Measurements from ENCODE around the gene CERS6.

The CERS6 gene

DNA sequence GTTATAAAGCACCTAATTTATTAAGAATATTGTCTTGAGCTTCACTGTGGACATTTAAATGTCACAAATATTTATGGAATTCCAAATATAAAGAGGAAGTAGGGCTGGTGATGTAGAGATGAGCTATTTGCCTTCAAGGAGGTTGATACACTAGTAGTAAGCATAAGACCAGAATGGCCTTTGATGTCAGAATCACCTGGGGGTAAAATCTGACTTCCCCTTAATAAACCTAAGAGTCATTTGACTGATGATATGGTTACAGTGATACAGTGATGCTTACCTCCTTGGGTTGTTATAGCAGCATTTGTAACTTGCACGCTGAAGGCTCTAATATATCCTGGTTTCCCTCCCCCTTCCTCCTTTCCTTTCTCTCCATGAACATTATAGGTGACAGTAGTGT, 143.7 kb downstream of the CERS6 start:
- DNase-seq: no peak

- DNase-seq: no peak
These were observed 144.9 kb downstream of the CERS6 start for GRCh38 chr2:168600949-168601348.

DNA sequence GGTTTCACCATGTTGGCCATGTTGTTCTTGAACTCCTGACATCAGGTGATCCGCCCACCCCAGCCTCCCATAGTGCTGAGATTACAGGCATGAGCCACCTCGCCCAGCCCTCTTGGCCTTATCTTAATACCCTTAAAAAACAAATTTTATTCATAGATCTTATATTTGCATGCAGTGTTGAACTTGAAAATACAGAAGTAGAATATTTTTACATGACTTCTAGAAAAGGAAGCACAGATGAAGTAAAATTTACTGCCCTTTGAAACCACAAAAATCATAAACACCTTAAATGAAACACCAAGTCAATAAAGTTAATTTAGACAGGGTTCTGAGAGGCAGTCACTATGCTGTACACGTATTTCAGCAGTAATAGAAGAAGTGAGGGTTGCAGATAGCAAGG, 145.7 kb downstream of the CERS6 start:
- no peak for DNase-seq

DNA sequence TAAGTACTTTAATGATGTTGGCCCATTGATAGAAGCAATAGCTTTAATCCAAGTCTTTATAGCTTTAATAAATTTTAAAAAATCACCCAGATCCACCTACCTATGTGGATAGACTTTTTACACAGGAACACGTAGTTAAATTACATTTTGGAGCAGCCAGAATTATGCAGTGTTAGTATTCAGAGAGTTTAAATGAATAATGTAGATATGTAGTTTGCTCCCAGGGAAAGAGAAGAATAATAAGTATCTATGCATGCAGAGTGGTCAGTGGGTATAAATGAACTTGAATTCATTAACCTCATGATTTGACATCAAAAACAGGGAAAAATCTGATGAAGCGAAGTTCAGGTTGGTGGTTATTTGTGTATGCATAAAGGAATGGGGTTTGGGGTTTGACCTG, 146.3 kb downstream of the CERS6 start:
- DNase-seq: no peak

- DNase-seq: no peak
These were observed 146.9 kb downstream of the CERS6 start for GRCh38 chr2:168602846-168603401.

DNA sequence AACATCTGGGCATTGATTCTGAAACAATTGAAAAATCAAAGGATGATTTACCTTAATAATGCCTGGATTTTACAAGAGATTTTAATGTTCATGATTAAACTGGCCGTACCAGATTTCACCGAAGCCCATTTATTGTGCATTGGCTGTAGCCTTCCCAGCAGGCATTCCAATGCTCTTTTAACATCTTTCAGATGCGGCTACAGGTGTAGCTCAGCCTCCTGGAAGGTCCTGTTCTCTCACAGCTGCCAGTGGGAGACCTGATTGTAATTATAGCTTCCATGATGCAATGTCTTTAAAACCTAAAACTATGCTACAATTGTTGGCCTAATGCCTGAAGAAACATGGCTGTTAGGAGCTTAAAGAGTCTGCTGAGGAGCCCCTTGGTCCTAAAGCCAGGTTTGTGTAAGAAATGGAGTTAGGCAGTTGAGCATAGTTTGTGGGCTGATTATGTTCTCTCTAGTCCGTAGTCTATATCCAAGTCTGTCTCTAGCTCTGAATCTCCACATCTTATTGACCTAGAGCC, 147.4 kb downstream of the CERS6 start:
- no peak for DNase-seq

DNA sequence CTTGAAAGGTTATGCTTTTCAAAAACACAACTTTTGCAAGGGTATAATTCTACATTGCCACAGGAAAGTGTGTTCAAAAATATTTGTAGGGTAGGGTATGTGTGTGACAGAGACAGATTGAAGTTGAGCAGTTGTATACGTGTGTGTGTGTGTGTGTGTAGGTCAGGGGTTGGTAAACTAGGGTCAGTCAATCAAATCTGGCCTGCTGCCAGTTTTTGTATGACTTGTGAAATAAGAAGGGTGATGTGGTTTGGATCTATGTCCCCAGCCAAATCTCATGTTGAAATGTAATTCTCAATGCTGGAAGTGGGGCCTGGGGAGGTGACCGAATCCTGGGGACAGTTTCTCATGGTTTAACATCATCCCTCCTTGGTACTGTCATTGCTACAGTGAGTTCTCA, 148.2 kb downstream of the CERS6 start:
- no peak for DNase-seq

DNA sequence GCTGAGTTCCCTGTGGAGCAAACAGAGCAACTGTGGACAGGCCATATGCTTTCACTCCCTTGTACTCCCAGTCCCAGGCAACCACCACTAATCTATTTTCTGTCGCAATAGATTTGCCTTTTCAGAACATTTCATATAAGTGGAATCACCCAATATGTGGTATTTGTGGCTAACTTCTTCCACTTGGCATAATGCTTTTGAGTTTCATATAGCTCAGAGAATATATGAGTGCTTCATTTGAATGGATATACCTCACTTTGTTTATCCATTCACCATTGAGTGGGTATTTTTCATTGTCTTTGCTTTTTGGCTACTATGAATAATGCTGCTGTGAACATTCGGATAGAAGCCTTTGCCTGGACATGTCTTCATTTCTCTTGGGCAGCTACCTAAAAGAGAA, 151.9 kb downstream of the CERS6 start:
- DNase-seq: no peak

- DNase-seq: no peak
These were observed 152.7 kb downstream of the CERS6 start for GRCh38 chr2:168608796-168609195.

DNA sequence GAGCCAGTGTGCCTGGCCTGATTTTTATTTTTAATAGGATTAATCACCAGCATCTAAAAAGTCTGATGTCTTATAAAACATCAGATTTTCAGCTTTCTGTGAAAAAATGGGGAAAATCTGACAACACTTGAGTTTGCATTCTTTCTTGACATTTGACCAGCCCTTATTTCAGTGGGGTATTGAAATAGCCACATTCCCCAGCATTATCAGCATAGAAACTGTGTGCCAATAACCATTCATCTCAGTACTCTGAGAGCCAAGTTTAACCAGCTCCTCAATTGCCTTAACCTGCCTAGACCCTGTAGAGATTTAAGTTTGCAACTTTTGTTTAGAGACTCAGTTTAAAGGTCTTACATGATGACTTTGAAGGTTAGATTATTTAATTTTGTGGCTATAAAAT, 155.0 kb downstream of the CERS6 start:
- no peak for DNase-seq

DNA sequence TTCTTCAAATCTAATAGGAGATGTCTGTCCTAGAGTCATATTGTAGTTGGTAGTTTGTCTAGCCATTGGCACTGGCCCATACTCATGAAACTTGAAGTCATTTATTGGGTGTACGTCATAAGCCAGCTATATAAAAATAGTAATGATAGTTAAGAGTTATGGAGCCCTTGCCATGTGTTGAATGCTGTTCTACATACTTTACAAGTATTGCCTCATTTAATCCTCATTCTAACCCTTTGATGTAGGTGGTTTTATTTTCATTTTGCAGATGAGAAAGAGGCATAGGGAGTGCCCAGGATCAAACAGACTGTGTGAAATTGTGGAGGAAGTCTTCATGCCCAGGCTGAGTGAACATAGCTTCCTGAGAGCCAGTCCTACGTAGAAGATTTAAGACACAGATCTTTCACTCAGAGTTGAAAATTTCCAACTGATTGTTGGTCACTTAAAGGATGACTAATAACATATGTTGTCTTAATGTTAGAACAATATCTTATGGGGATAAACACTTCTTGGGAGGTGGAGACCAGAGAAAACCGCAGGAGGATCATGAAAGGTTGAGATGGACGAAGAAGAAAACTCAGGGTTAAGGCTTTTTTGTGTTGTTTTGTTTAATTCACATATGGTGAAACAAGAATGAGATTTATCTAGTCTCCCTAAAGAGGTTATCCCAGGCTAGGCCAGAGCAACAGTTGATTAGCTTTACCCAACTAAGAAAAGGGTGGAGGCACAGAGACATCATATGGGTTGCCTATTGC, 156.0 kb downstream of the CERS6 start:
- DNase-seq: no peak

DNA sequence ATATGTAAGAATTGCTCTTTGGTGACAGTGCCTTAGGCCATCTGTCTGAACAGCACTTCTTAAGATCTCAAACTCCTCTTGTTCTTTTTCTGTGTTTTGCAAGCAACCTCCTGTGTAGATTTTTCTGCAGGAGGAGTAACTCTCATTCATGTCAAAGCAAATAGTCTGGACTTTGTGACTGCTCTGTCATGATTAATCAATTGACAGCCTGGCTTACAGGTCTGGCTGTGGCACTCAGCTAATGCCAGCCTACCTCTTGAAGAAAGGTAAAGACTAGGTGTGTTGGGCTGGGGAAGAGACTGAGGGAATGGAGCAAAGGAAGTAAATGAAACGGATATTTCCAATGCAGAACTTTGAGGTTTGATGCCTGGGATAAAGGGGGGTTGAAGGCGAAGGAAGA, 156.6 kb downstream of the CERS6 start:
- no peak for DNase-seq

- no peak for DNase-seq
These were observed 157.5 kb downstream of the CERS6 start for GRCh38 chr2:168613551-168613950.

GRCh38 chr2:168614172-168615018, 158.3 kb downstream of the CERS6 start:
- DNase-seq: no peak

GRCh38 chr2:168620554-168620953, 164.5 kb downstream of the CERS6 start:
- no peak for DNase-seq

DNA sequence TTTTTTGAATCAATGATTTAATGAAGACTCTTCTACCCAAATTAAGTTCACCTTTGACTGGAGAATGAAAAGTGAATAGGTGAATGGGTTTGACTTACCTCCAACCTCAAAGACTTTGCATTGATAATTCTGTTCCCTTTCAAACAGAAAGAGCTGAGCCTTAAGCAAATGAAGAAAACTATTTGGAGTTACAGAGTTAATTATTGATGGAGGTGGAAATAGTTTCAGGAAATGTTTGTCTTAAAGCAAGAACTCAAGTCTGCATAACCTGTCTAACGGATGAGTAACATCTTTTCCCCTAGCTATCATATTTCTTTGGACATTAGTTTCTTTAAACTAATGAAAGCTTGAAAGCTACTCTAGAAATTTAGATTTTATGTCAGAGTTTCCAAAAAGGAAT, 166.5 kb downstream of the CERS6 start:
- no peak for DNase-seq

DNA sequence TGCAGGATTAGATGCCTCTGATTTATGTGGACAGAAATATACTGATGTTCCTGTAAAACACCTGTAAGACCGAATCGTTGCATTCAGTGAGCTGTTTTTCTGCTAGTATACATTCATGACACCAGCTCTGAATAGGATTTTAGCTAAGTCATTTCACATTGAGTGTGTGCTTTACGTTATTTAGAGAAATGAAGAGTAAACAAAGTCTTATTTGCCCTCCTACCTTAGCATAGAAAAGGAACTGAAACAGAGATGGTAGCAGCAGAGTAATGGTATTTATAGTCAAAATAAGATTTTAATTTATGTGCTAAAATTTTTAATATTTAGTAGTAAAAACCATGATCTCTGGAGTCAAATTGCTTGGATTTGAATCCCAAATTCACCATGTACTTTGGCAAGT, 168.0 kb downstream of the CERS6 start:
- DNase-seq: no peak

GRCh38 chr2:168626096-168626495, 170.0 kb downstream of the CERS6 start:
- no peak for DNase-seq

GRCh38 chr2:168626647-168627046, 170.6 kb downstream of the CERS6 start:
- DNase-seq: no peak

DNA sequence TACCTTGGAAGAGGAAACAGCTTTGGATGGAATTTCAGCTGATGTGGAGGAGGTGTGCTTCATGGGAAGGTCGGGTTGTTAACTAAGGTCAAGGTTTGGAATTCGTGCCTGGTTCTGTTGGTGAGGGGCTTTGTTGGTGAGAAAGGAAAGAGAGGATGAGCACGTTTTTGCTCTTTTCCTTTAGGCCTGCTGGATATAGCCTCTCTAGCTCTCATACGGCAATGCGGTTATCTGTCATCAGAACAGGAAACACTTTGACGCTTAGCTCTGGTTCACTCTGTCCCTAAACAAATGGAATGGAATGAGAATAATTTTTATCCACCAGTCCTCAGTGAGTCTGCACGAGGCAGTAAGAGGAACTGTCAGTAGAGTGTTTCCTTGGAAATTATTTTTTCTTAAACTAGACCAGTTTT, 176.6 kb downstream of the CERS6 start:
- no peak for DNase-seq

DNA sequence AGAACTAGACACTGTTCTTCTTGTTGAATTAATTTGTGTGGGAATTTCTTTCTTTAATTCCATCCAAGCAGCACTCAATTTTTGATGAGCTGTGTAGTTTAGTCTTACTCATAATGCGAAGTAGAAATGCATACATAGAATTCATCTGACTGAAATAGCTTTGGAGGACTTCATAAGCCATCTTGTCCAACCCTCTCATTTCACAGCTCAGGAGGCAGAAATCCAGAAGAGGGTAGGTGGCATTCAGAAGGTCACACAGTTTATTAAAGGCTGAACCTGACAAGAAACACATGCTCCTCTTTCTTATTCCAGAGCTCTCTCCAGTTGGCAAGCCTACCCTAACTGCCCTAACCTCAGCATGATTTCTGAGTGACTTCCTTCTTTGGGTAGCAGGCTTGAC, 177.1 kb downstream of the CERS6 start:
- DNase-seq: no peak

DNA sequence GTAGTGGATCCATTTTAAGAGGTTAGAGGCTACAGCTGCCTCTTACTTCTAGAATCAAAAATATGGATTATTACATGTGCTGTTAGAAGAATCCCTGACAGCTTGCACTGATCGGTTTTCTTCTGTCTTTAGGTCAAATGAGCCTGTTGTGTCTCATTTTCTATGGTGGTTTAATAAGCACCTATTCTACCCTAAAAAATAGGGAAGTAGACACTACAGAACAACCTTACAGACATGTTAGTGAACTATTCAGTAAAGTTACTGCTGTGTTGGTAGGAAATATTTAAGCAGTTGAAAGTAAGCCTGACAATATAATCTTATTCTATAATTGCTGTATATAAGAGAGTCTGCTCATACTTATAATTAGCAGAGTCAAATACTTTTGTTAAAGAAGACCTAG, 177.8 kb downstream of the CERS6 start:
- DNase-seq: no peak

Measured in hypothalamus (tissue), 51 donors.